T-helper 9 cell (primary cell): ENCODE data around the gene PKLR.
"Not testable (repeated sequence)": the region's sequence is repeated elsewhere in the genome, so short reads cannot be mapped to it uniquely, and the experiment has no call there.

ENCODE experiments used
- DNase-seq: peaks from one replicate; pipeline ENCODE4 v3.0.0-alpha.2; 2020

The PKLR gene

DNA sequence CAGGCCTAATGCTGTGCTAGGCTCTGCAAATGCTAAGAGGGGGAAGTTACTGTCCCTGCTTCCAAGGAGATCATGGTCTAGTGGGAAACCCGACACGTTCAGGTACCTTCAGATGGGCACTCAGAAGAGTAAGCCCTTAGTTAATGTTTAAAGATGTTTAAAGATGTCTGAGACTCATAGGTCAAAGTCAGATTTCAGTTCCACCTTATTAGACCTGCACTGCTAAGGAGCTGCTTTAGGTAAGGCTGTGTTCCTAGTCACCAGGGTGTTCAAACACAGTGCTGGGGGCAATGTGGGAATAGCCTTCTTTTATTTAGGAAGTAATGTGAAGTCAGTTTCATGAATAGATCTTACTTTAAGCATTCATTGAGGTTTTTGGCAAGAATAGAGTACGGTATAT lies 15.7 kb upstream of the PKLR start:
- no peak for DNase-seq

GRCh38 chr1:155313261-155313660 lies 12.0 kb upstream of the PKLR start:
- no peak for DNase-seq

DNA sequence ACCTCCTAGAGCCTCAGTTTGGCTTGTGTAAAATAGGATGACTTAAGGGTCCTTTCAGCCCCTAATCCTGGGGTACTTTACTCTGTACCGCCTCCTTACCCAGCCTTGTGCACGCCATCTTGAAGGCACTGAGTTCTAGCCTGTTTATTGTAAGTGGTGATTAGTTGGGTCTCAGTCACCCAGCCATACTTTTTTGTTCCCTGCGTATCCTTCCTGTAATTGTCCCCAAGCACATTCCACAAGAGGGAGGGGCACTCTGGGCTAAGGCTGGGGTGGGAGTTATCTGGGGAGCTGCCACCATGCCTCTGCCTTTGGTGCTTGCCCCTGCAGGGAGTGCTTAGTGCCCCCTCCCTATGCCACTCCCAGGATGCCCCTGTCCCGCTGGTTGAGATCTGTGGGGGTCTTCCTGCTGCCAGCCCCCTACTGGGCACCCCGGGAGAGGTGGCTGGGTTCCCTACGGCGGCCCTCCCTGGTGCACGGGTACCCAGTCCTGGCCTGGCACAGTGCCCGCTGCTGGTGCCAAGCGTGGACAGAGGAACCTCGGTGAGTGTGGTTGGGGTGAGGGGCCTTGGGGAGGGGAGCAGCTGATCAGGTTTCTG lies 8.3 kb upstream of the PKLR start:
- no peak for DNase-seq

DNA sequence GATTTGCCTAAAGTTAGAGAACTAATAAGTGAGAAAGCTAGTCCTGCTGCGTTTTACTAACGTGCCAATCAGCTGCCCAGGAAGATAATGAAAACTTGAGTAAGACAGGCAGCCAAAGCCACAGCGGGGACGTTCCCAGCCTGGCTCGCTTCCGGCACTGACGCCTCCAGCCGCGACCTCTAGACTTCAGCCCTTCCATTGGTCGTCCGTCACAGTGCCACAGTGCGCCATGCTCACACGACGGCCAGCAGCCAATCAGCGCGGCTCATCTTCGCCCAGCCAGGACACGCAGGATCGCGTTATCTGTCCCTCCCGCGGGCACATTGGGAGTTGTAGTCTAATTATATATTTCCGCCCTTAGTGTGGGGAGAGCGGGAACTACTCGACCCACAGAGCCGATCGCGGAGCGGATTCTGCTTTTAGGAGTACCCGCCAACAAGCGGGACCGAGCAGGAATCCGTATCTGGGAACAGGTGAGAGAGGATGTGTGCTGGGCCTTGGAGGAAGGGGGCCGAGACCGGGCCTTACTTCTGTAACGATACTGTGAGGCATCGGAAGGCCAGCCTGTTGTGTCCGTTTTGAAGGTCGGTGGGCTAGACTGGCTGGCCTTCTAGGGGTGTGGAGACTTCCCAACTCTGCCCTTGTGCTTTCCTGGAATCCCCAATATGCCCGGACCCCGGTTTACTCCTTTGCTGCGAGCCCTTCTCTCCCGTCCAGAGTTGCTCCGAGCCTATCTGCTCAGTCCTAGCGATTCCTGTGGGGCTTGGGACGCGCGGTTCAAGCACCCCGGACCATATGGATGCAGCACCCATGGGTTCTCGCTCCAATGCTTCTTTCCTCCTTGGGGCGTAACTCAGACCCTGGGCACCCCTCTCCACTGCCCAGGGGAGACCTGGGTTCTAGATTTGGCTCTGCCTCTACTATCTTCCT lies 7.5 kb upstream of the PKLR start, which contains the start of gene FDPS:
FDPS (plus strand) TSS at position 374 of the 930 bp plus-strand sequence. CDS start 924 bp downstream, outside the sequence.
- peak; percentile 94 for DNase-seq

DNA sequence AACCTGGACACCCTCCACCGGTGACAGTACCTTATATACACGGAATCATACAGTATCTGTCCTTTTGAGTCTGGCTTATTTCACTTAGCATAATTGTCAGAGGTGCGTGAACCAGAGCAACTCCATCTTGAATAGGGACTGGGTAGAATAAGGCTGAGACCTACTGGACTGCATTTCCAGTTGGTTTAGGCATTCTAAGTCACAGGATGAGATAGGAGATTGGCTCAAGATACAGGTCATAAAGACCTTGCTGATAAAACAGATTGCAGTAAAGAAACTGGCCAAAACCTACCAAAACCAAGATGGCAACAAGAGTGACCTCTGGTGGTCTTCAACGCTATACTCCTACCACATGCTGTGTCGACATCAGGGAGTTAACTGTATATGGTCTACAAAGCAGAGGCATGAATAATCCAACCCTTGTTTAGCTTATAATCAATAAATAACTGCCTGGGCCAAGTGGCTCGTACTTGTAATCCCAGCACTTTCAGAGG lies 6.1 kb upstream of the PKLR start:
- no peak for DNase-seq

- DNase-seq, result no peak
These were observed 4.7 kb upstream of the PKLR start for GRCh38 chr1:155305881-155306391.

GRCh38 chr1:155304558-155305063 lies 3.4 kb upstream of the PKLR start:
- DNase-seq, result no peak

DNA sequence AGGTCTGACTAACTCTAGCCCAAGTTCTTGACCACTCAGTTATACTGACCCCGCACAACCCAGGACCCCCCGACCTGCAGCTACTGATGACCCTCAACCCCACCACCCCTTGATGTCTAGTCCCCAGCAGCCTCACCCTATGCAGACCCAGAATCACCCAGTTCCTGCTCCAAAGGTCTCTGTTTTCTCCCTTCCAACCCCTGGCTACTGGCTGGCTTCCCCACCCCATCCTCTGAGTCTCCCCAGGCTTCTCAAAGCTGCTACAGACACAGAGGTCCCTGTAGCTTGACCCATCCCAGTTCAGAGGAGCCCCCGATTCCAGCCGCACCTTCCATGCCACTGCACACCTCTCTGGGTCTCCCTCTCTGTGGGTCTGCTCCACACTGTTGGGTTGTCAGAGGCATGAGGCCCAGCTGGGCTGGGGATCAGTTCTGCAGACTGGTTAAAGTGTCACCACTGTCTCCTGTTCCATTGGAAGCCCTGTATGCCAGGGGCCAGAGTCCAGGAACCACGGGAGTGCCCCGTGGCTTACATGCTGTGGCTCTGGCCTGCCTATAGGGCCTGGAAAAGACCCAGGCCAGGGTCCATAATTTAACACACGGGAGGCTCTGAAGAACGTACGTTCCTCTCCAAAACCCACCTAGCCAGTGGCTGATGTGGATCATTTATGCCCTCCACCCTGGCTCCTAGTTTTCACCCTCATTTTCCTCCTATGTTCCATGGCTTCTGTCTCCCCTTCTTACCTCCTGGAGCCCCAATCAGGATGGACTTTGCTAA lies 497 bp downstream of the PKLR start:
- no peak for DNase-seq

DNA sequence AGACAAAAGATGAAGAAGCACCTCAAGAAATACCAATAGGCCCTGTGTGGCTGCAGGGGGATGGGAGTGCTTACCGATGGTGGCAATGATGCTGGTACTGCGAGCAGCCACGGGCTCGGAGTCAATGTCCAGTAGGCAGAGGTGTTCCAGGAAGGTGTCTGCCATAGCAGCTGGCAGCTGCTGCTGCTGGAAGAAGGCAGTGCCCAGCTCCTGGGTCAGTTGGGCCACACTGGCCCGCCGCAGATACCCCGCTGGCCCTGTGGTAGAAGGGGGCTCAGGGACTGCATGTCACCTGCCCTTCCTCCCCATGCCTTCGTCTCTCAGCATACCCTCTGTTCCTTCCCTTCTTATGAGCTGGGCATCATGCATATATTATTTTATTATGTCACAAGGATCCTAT lies 1.2 kb downstream of the PKLR start:
- DNase-seq, result no peak

DNA sequence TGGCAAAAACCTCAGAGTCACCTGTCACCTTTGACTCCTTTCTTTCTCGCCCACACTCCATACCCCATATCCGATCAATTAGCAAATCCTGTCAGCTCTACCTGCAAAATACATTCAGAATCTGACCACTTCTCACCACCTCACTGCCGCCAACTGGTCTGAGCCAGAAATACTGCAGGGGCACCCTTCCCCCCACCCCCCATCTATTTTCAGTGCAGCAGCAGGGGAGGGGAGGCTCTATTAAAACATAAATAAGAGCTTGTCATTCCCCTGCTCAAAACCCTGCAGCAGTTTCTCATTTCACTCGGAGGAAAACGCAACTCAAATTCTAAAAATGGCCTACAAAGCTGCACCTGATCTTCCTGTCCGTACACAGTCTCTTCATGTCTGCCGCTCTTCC lies 3.9 kb downstream of the PKLR start:
- DNase-seq, result no peak

DNA sequence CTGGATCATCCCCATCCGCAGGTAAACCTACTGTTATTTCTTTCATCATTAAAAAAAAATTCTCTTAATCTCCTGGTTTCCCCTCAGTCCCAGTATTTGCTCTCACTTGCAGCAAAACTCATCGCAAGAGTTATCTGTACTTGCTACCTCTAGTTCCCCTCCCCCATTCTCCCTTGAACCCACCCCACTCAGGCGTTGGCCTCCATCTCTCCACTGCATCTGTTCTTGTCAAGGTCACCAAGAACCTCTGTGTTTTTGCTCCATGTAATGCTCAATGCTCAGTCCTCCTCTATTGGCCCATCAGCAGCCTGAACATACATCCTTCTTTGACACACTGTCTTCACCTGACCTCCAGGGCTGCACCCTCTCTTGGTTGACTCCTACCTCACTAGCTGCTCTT lies 4.6 kb downstream of the PKLR start:
- DNase-seq, result no peak

GRCh38 chr1:155295942-155296267 lies 5.3 kb downstream of the PKLR start:
- no peak for DNase-seq

DNA sequence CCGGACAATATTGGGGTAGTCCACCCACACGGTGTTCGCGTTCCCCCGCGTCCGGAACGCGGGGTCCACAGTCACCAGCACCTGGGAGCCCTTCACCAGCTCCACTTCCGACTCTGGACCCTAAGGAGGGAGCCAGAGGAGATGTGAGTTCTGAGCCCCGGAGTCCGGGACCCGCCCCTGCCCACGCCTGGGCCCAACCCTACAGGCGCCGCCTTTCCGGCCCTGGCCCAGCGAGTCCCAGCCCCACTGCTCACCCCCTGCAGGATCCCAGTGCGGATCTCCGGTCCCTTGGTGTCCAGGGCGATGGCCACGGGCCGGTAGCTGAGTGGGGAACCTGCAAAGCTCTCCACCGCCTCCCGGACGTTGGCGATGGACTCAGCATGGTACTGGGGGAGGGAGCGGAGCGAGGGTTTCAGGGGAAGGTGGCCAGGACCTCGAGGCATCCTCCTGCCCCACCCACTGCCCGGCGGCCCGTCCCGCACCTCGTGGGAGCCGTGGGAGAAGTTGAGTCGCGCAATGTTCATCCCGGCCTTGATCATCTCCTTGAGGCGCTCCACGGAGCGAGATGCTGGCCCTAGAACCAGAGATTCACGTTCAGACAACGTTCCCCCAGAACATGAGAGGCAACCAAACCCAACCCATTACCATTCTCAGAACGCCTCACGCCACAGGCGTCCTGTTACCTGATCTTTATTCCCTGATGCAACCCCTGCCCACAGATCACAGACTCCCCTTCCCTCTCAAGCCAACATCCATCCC lies 5.9 kb downstream of the PKLR start:
- no peak for DNase-seq

DNA sequence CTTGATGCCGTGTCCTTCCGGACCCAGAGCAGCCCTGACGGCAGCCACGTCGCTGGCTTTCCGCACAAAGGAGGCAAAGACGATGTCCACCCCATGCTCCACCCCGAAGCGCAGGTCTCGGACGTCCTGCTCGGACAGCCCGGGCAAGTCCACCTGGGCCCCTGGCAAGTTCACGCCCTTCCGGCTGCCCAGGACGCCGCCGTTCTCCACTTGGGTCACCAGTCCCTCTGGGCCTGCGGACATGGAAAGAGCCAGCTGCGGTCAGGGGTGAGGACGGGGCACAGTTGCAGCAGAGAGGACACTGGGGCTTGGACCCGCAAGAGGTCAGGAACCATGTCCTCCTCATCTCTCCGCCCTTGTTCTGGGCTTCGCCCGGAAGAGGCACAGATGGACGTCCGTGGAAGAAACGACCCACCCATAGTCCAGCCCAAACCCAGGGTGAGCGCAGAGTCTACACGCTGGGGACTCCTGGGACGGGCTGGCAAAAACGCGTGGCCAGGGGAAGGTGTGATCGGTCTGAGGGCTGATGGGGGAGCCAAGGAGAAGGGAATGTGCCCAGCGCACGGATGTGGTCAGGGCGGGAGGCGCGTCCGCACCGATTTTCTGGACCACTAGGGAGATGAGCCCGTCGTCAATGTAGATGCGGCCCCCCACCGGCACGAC lies 6.6 kb downstream of the PKLR start:
- no peak for DNase-seq

GRCh38 chr1:155293086-155293749 lies 8.0 kb downstream of the PKLR start:
- no peak for DNase-seq

- DNase-seq, result not testable (repeated sequence)
These were observed 10.2 kb downstream of the PKLR start for GRCh38 chr1:155291006-155291405.

DNA sequence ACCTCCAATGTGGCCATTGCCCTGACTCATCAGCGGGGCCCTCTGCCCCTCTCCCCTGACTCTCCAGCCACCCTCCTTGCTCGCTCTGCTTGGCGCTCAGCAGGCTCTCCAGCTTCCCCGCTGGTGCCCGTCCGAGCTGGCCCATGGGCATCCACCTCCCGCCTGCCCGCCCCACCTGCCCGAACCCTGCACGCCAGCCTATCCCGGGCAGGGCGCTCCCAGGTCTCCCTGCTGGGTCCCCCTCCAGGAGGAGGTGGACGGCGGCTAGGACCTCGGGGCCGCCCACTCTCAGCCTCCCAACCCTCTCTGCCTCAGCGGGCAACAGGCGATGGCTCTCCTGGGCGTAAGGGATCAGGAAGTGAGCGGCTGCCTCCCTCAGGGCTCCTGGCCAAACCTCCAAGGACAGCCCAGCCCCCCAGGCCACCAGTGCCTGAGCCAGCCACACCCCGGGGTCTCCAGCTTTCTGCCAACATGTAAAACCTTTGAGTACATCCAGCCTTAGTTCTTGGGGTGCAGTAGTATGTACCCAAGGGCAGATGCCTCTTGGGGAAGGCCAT lies 13.2 kb downstream of the PKLR start:
- DNase-seq, result no peak

GRCh38 chr1:155286544-155286943 lies 14.7 kb downstream of the PKLR start:
- DNase-seq, result no peak

DNA sequence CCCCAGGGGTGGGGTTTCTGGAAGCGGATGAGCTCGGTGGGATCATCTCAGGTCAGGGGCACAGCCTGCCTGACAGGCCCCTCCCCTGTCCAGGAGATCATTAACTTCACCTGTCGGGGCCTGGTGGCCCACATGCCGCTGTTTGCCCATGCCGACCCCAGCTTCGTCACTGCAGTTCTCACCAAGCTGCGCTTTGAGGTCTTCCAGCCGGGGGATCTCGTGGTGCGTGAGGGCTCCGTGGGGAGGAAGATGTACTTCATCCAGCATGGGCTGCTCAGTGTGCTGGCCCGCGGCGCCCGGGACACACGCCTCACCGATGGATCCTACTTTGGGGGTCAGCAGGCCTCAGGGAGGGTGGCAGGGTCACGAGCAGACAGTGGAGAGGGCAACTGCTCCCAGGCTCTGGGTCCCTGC lies 15.6 kb downstream of the PKLR start:
- DNase-seq, result no peak

DNA sequence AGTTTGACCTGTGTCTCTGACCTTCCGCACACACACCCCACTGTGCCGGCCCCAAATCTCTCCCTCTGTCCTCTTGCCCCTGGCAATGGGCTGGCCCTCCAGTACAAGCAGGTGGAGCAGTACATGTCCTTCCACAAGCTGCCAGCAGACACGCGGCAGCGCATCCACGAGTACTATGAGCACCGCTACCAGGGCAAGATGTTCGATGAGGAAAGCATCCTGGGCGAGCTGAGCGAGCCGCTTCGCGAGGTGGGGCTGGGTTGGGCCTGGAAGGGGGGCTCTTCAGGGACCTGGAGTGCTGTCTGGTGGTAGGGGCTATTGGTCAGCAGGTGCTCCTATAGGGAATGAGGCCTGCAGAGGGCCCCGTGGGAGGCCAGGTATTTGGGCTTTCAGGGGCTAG lies 16.2 kb downstream of the PKLR start:
- DNase-seq, result no peak

GRCh38 chr1:155284476-155284875 lies 16.8 kb downstream of the PKLR start:
- DNase-seq, result no peak
